ENCODE data around the gene BNIP5.

The BNIP5 gene

DNA sequence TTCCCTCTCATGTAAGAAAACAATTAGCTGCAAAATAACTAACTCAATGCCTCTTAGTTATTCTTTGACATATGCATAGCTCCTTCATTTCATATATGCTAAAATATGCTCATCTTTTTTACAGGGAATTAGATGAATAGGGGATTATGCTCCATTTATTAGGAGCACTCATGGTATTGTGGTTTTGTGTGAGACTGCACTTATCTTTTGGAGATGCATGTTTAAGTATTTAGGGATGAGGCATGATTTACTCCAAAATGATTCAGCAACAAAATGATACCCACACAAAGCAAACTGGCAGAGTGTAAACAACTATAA, 8.8 kb downstream of the BNIP5 start:
- H3K4me1 ChIP-seq (ENCODE audit: insufficient read depth, low read length) = peaks cover 11% of the 10 kb centered on the region; the same call in 1 of the 2 replicates
- no peaks in the 10 kb centered on the region for H3K36me3 ChIP-seq (ENCODE audit: insufficient read depth, low read depth, low read length)
- H3K27ac ChIP-seq (ENCODE audit: low read length) = no peak overlapping the region
- no peaks in the 10 kb centered on the region for H3K27me3 ChIP-seq (ENCODE audit: insufficient read depth, low read length)
- H3K9ac ChIP-seq (ENCODE audit: low read depth, low read length) = no peak overlapping the region
- no peaks in the 10 kb centered on the region for H3K9me3 ChIP-seq (ENCODE audit: insufficient read depth, low read depth, low read length)
- no peak overlapping the region for H3K4me3 ChIP-seq (ENCODE audit: low read length)

DNA sequence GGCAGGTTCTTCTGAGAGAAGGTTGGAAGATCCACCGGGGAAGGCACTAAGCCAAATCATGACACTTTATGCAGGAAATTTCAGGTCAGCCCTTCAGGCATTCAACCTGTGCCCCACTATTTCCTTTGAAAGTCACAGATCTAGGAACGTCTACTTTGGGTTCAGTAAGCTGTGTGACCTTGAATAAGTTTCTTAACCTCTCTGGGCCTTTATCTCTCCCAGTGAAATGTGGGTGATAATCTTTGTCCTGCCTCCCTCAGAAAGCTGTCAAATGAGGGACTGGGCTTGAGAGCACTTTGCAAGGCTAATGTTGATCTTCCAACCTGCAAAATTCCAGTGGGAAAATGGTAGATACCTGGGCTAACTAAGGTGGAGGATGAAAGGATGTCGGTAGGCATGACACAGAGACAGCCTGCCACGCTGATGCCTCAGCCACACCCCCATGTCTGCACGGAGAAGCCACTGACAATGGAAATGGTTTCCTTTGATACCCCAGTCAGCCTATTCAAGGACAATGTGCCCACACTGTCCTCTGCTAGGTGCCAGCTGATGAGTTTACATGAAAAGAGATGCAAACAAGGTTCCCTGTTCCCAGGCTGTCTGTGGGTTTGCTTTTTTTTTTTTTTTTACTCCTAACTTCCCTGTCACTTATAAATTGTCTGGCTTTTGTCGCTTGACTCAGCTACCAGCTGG, 9.3 kb downstream of the BNIP5 start:
- H3K27ac ChIP-seq (ENCODE audit: low read length) = no peak overlapping the region
- H3K9ac ChIP-seq (ENCODE audit: low read depth, low read length) = no peak overlapping the region
- no peaks in the 10 kb centered on the region for H3K9me3 ChIP-seq (ENCODE audit: insufficient read depth, low read depth, low read length)
- no peak overlapping the region for H3K4me3 ChIP-seq (ENCODE audit: low read length)
- H3K36me3 ChIP-seq (ENCODE audit: insufficient read depth, low read depth, low read length) = no peaks in the 10 kb centered on the region
- no peaks in the 10 kb centered on the region for H3K27me3 ChIP-seq (ENCODE audit: insufficient read depth, low read length)
- peaks cover 11% of the 10 kb centered on the region; the same call in 1 of the 2 replicates for H3K4me1 ChIP-seq (ENCODE audit: insufficient read depth, low read length)

DNA sequence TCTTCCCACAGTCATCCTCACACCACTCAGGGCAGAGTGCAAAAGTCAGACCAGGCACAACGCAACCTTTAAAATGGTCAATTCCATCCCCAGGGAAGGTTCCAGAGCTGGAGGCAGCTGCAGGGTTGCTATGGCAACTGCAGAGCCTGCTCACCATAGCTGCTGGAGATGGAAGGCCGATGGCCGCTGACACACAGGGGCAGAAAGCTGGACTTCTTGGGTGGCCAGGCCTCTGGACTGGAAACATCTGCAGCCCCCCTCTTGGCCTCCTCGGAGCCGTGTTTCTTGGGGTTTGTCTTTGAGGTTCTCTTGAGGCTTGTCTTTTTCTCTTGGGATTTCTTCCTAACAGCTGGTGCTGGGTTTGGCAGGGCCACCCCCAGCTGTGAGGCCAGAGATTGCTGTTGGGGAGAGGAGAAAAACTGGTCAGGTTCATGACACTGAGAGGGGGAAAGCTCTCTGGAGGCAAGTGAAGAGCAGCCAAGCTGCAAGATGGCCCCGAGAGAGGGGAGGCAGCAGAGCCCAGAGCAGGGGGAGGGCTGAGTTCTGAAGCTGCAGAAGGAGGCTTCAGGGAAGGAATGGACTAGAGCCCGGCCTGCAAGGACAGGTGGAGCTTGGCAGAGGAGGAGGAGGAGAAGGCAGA, 10.2 kb downstream of the BNIP5 start:
- H3K27me3 ChIP-seq (ENCODE audit: insufficient read depth, low read length) = no peaks in the 10 kb centered on the region
- H3K9me3 ChIP-seq (ENCODE audit: insufficient read depth, low read depth, low read length) = no peaks in the 10 kb centered on the region
- no peak overlapping the region for H3K9ac ChIP-seq (ENCODE audit: low read depth, low read length)
- H3K4me1 ChIP-seq (ENCODE audit: insufficient read depth, low read length) = peaks cover 11% of the 10 kb centered on the region; the same call in 1 of the 2 replicates
- no peak overlapping the region for H3K27ac ChIP-seq (ENCODE audit: low read length)
- no peak overlapping the region for H3K4me3 ChIP-seq (ENCODE audit: low read length)
- H3K36me3 ChIP-seq (ENCODE audit: insufficient read depth, low read depth, low read length) = no peaks in the 10 kb centered on the region

DNA sequence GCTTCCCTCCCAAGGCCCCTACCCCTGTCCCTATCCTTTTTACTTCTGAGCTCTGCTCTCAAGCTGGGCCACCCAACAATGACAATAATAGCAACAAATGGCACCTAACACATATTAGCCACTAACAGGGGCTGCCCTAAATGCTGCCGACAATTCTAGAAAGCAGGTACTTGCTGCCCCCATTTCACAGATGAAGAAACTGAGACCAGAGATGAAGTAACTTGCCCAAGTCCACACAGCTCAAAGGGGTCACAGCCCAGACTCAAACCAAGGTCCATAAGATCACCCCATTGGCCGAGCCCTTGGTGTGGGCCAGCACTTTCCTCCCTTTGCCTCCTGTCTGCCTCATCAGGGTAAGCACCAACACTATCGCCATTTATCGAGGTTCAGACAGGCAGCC, 12.0 kb downstream of the BNIP5 start:
- Histone ChIP-seq H3K27ac (ENCODE audit: low read length) (no peak overlapping the region), H3K27me3 (ENCODE audit: insufficient read depth, low read length) (no peaks in the 10 kb centered on the region), H3K4me1 (ENCODE audit: insufficient read depth, low read length) (peaks cover 9% of the 10 kb centered on the region; the same call in 1 of the 2 replicates), H3K9me3 (ENCODE audit: insufficient read depth, low read depth, low read length) (no peaks in the 10 kb centered on the region), H3K36me3 (ENCODE audit: insufficient read depth, low read depth, low read length) (no peaks in the 10 kb centered on the region), H3K4me3 (ENCODE audit: low read length) (no peak overlapping the region), H3K9ac (ENCODE audit: low read depth, low read length) (no peak overlapping the region)

DNA sequence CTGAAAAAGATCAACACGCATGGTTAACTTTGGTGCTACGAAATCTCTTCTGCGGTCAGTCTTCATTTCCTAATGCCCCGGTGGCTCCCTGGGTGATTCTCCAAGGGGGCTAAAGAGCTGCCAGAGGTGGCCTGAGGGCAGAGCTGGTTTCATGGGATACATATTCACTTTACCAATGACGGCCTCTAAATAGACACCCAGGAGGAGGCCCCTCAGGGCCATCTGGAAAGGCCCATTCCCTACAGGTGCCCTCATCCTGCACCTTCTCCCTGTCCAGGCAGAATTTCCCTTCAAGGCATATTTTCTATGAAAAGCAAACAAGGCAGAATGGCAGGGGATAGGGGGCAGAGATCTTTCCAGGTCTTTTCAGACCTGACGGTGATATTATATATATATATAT, 12.5 kb downstream of the BNIP5 start:
- no peaks in the 10 kb centered on the region for H3K27me3 ChIP-seq (ENCODE audit: insufficient read depth, low read length)
- no peak overlapping the region for H3K9ac ChIP-seq (ENCODE audit: low read depth, low read length)
- no peak overlapping the region for H3K4me3 ChIP-seq (ENCODE audit: low read length)
- no peaks in the 10 kb centered on the region for H3K36me3 ChIP-seq (ENCODE audit: insufficient read depth, low read depth, low read length)
- H3K9me3 ChIP-seq (ENCODE audit: insufficient read depth, low read depth, low read length) = no peaks in the 10 kb centered on the region
- no peak overlapping the region for H3K27ac ChIP-seq (ENCODE audit: low read length)
- peaks cover 9% of the 10 kb centered on the region; the same call in 1 of the 2 replicates for H3K4me1 ChIP-seq (ENCODE audit: insufficient read depth, low read length)

DNA sequence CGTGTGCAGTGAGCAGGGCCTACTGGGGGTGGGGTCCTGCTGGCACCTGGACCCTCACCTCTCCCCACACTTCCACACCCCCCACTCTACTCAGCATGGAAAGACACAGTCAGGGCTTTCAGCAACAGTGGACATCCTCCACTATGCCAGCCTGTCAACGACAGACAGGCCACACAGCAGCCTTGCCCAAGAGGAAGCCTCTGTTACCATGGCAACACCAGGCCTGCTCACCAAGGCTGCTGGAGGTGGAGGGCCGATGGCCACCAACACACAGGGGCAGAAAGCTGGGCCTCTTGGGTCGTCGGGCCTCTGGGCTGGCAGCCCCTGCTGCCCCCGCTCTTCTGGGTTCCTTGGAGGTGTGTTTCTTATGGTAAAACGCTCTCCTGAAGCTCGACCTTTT, 13.6 kb downstream of the BNIP5 start:
- Histone ChIP-seq H3K4me1 (ENCODE audit: insufficient read depth, low read length) (peaks cover 8% of the 10 kb centered on the region; the same call in 1 of the 2 replicates), H3K36me3 (ENCODE audit: insufficient read depth, low read depth, low read length) (no peaks in the 10 kb centered on the region), H3K4me3 (ENCODE audit: low read length) (no peak overlapping the region), H3K27ac (ENCODE audit: low read length) (no peak overlapping the region), H3K27me3 (ENCODE audit: insufficient read depth, low read length) (no peaks in the 10 kb centered on the region), H3K9ac (ENCODE audit: low read depth, low read length) (no peak overlapping the region), H3K9me3 (ENCODE audit: insufficient read depth, low read depth, low read length) (no peaks in the 10 kb centered on the region)

DNA sequence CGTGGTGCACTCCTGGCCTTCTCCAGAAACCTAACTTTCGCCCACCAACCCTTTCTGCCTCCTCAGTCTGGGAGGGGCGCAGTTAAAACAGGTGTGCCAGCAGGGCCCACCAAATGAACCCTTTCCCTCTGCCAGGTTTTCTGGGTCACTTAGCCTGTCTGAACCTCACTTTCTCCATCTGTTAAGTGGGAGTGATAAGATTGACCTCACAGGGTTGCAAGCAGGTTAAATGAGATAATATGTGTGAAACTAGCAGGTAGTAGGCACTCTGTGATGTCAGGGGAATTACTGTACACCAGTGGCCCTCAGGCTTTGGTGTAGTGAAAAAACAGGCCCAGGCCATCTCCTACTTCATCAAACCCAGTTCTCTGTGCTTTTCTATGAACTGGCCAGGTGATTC, 14.1 kb downstream of the BNIP5 start:
- no peak overlapping the region for H3K9ac ChIP-seq (ENCODE audit: low read depth, low read length)
- H3K4me1 ChIP-seq (ENCODE audit: insufficient read depth, low read length) = peaks cover 6% of the 10 kb centered on the region; the same call in 1 of the 2 replicates
- no peaks in the 10 kb centered on the region for H3K27me3 ChIP-seq (ENCODE audit: insufficient read depth, low read length)
- H3K36me3 ChIP-seq (ENCODE audit: insufficient read depth, low read depth, low read length) = no peaks in the 10 kb centered on the region
- H3K9me3 ChIP-seq (ENCODE audit: insufficient read depth, low read depth, low read length) = no peaks in the 10 kb centered on the region
- no peak overlapping the region for H3K4me3 ChIP-seq (ENCODE audit: low read length)
- H3K27ac ChIP-seq (ENCODE audit: low read length) = no peak overlapping the region

DNA sequence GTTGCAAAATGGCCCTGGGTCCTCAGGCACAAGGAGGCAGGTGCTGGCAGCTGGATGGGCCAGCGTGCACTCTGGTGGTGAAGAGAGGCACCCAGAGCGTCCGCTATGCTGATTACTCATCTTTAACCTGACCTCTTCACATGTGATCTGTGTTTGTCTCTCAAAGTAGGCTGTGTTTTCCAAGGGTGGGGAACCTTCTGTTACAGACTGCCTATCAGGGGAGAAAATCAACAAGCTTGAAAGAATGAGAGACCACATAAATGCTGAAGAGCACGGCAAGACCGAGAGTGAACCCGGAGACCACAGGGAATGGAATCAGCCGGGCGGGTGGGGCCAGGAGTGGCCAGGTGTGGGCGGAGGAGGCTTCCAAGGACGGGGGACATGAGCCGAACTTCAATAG, 16.2 kb downstream of the BNIP5 start:
- Histone ChIP-seq H3K4me3 (ENCODE audit: low read length) (no peak overlapping the region), H3K9me3 (ENCODE audit: insufficient read depth, low read depth, low read length) (no peaks in the 10 kb centered on the region), H3K9ac (ENCODE audit: low read depth, low read length) (no peak overlapping the region), H3K36me3 (ENCODE audit: insufficient read depth, low read depth, low read length) (no peaks in the 10 kb centered on the region), H3K27ac (ENCODE audit: low read length) (no peak overlapping the region), H3K4me1 (ENCODE audit: insufficient read depth, low read length) (no peaks in the 10 kb centered on the region), H3K27me3 (ENCODE audit: insufficient read depth, low read length) (no peaks in the 10 kb centered on the region)

DNA sequence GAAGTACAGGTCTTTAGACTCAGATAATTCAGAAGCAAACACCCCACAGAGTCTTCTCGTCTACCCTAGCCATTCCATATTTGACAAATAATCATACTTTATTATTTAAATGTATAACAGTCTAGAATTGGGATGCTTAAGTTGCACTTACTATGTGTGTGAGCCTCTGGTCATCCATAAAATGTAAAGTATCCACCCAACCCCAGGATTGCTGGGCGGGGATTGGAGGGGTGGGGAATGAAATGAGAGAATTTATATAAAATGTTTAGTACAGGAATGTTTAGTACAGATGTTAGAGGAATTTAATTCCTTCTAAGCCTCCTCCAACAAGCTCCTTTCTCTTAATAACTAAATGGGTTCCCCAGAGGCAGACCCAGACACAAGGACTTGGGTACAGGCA, 16.9 kb downstream of the BNIP5 start:
- H3K4me3 ChIP-seq (ENCODE audit: low read length) = no peak overlapping the region
- H3K9me3 ChIP-seq (ENCODE audit: insufficient read depth, low read depth, low read length) = no peaks in the 10 kb centered on the region
- H3K36me3 ChIP-seq (ENCODE audit: insufficient read depth, low read depth, low read length) = no peaks in the 10 kb centered on the region
- H3K9ac ChIP-seq (ENCODE audit: low read depth, low read length) = no peak overlapping the region
- no peaks in the 10 kb centered on the region for H3K4me1 ChIP-seq (ENCODE audit: insufficient read depth, low read length)
- no peaks in the 10 kb centered on the region for H3K27me3 ChIP-seq (ENCODE audit: insufficient read depth, low read length)
- no peak overlapping the region for H3K27ac ChIP-seq (ENCODE audit: low read length)

DNA sequence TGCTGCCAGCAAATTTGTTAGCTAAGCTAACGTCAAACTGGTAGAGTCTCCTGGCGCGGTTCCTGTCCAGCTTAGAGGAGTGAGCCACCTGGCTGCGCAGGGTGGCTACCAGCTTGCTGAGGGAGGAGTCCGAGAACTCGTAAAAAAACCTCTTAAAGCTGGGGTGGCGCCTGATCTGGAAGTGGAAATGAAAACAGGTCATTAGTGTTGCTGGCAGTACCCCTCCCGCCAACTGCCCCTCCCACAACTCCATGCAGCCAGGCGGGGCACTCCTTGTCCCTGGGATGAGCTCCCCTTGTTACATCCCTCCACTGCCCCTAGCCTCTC, 17.3 kb downstream of the BNIP5 start:
- H3K27ac ChIP-seq (ENCODE audit: low read length) = no peak overlapping the region

DNA sequence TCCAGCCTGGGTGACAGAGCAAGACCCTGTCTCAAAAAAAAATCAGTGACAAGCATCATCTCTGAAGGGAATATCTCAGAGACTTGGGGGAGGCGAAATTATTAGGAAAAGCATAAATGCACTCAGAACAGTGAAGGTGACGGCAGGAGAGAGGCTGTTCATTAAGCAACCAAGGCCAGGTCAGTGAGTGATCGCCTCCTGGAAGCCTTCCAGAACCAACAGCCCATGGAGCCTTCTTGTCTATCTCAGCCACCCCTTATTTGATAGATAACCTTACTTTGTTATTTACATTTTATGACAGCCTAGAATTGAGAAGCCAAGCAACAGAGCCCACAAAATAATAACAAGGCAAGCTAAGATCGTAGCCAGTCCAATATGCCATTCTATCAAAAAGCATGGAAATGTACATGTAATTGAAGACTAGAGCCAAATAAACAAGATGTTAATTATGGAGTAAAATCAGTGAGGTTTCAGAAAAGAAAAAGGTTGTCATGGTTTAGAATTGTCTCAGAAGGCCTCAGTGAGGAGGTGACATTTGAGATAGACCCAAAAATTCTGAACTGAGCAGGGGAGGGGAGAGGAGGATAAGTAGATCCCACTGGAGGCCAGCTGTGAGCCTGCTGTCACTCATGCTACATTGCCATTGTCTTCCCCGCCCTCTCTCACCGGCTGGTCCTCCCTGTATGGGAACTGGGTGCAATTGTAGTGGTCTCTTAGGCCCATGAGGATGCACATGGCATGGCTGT, 17.8 kb downstream of the BNIP5 start:
- Histone ChIP-seq H3K4me3 (ENCODE audit: low read length) (no peak overlapping the region), H3K36me3 (ENCODE audit: insufficient read depth, low read depth, low read length) (no peaks in the 10 kb centered on the region)

More for the DNA sequence above, 17.3 kb downstream of the BNIP5 start:
- no peak overlapping the region for H3K9ac ChIP-seq (ENCODE audit: low read depth, low read length)
- H3K4me1 ChIP-seq (ENCODE audit: insufficient read depth, low read length) = no peaks in the 10 kb centered on the region
- H3K27me3 ChIP-seq (ENCODE audit: insufficient read depth, low read length) = no peaks in the 10 kb centered on the region
- H3K36me3 ChIP-seq (ENCODE audit: insufficient read depth, low read depth, low read length) = no peaks in the 10 kb centered on the region
- H3K4me3 ChIP-seq (ENCODE audit: low read length) = no peak overlapping the region
- H3K9me3 ChIP-seq (ENCODE audit: insufficient read depth, low read depth, low read length) = no peaks in the 10 kb centered on the region

DNA sequence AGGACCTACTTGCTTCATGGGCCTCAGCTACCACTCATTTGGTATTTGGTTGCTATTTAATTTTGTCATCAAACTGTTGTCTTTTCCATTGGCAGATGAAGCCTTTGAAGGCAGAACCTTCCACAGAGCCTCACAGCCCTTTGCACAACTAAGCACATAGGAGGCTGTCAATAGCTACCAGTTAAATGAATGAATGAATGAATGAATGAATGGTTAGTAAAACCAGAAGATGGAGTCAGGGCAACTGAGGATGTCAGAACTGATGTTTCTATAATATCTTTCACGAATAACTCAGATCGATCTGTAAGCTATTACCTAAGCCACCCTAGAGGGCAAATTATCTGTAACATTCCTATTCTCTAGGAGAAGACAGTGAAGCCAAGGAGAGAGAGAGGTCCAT, 19.1 kb downstream of the BNIP5 start:
- no peak overlapping the region for H3K27ac ChIP-seq (ENCODE audit: low read length)
- H3K4me3 ChIP-seq (ENCODE audit: low read length) = no peak overlapping the region
- H3K27me3 ChIP-seq (ENCODE audit: insufficient read depth, low read length) = no peaks in the 10 kb centered on the region
- H3K36me3 ChIP-seq (ENCODE audit: insufficient read depth, low read depth, low read length) = no peaks in the 10 kb centered on the region
- no peaks in the 10 kb centered on the region for H3K9me3 ChIP-seq (ENCODE audit: insufficient read depth, low read depth, low read length)
- H3K4me1 ChIP-seq (ENCODE audit: insufficient read depth, low read length) = no peaks in the 10 kb centered on the region
- no peak overlapping the region for H3K9ac ChIP-seq (ENCODE audit: low read depth, low read length)

More for the DNA sequence above, 17.8 kb downstream of the BNIP5 start:
- no peaks in the 10 kb centered on the region for H3K9me3 ChIP-seq (ENCODE audit: insufficient read depth, low read depth, low read length)
- H3K4me1 ChIP-seq (ENCODE audit: insufficient read depth, low read length) = no peaks in the 10 kb centered on the region
- no peak overlapping the region for H3K27ac ChIP-seq (ENCODE audit: low read length)
- no peak overlapping the region for H3K9ac ChIP-seq (ENCODE audit: low read depth, low read length)
- H3K27me3 ChIP-seq (ENCODE audit: insufficient read depth, low read length) = no peaks in the 10 kb centered on the region

Data from iPS-20b (cell line).